Pancreas (tissue), 10 donors: Measurements from ENCODE around the gene TWNK. TPM values are rescaled to one million over a fixed set of nuclear protein-coding genes. Genes with fewer than 3 reads are reported as not detected.

Experiments used
- ATAC-seq, 4 donors: fragments of 200-7000 bp; cut with Tn5 transposase; one replicate each; pipeline versions ENCODE4 v1.8.0 to v1.9.1; 2020; ENCODE audit warnings: mild to moderate bottlenecking in 4 of 4, moderate library complexity in 4 of 4
- DNase-seq, 6 donors: peaks; one replicate each; pipeline ENCODE4 v3.0.0-alpha.2; 2020
- FAIRE-seq: peaks from 2 replicates; lab custom pipeline; 2012; peaks lifted over from hg19 to GRCh38; lab: Jason Lieb, UNC
- H3K27ac ChIP-seq, 4 donors: fragments of 200-600 bp; sonication (generic); 1 replicate in 3 of 4; 2 replicates in 1 of 4; pipeline versions ENCODE4 v1.5.0 to v1.8.0; 2020
- H3K27me3 ChIP-seq, 4 donors: fragments of 200-600 bp; one replicate each; pipeline ENCODE4 v1.8.0; 2021
- H3K36me3 ChIP-seq, 3 donors: fragments of 200-600 bp; sonication (generic) in 1 of 3; one replicate each; pipeline versions ENCODE4 v1.5.0 to v1.8.0; 2020 to 2021
- H3K4me1 ChIP-seq, 3 donors: fragments of 200-600 bp; one replicate each; pipeline ENCODE4 v1.8.0; 2021
- H3K4me3 ChIP-seq, 4 donors: fragments of 200-600 bp; sonication (generic) in 2 of 4; one replicate each; pipeline versions ENCODE4 v1.5.0 to v1.8.0; 2020 to 2021
- H3K9me3 ChIP-seq, 4 donors: fragments of 200-600 bp; one replicate each; pipeline ENCODE4 v1.8.0; 2021
- WGBS, 2 donors: extraction: QIAGEN DNeasy Blood & Tissue Kit; methylation state at CpG; one replicate each; pipeline ENCODE4 v1.1.7; 2013; 5-methylcytosine and 5-hydroxymethylcytosine counted together
- intact Hi-C, 3 donors: fragments of 100-400 bp; cut with DNase I; formaldehyde crosslinking; loops; one replicate each; pipeline versions ENCODE4 v1.11.1 to v1.14.2; 2022
- polyA plus RNA-seq, 2 donors: library from polyadenylated mRNA; stranded (reverse); fragments of 200-250 nt; gene quantifications; one replicate each; pipeline ENCODE4 v1.2.3, GENCODE V29; 2013
- total RNA-seq, 6 donors: library from RNA; stranded (reverse); fragmentation: NEBNext Ultra II Directional in 4 of 6; extraction: Animal tissue kit (Norgen Biotek cat#: 25700) in 4 of 6; gene quantifications; one replicate each; pipeline versions ENCODE4 v1.2.1 to v1.2.4, GENCODE V29; 2021 to 2023
- TF ChIP-seq, protein P1 (sequence below), 4 donors: fragments of 200-600 bp; sonication (generic) in 3 of 4; IDR thresholded peaks; one replicate each; pipeline versions ENCODE4 v1.5.0 to v1.8.0; 2021; ENCODE audit warnings: antibody characterized with exemption in 4 of 4
- donor health status: healthy with polysubstance abuse.
- donor health status: DM: no; HTN: no; CAD: no; lungs with moderate emphysema.
- donor health status: DM: no; HTN: no; CAD: no.
- donor health status: control.
- donor health status: control.
- donor health status: Bipolar disorder and iron deficiency.
- donor health status: DM: yes; HTN: yes; CAD: no.
- donor health status: DM: no; HTN: no; CAD: no.
- donor health status: DM: no; HTN: no; CAD: no.
- donor health status: DM: yes; HTN: yes; CAD: no.

Gene TWNK
- total and polyA plus RNA-seq, 8 donors, result 1.7 to 5.4 (median 3.3) TPM

GRCh38 chr10:101015582-101015973, 28.2 kb downstream of the TWNK start:
- intact Hi-C loops, result no loop called here
- no peak overlapping the region for H3K4me3 ChIP-seq
- TF ChIP-seq, protein P1, sequence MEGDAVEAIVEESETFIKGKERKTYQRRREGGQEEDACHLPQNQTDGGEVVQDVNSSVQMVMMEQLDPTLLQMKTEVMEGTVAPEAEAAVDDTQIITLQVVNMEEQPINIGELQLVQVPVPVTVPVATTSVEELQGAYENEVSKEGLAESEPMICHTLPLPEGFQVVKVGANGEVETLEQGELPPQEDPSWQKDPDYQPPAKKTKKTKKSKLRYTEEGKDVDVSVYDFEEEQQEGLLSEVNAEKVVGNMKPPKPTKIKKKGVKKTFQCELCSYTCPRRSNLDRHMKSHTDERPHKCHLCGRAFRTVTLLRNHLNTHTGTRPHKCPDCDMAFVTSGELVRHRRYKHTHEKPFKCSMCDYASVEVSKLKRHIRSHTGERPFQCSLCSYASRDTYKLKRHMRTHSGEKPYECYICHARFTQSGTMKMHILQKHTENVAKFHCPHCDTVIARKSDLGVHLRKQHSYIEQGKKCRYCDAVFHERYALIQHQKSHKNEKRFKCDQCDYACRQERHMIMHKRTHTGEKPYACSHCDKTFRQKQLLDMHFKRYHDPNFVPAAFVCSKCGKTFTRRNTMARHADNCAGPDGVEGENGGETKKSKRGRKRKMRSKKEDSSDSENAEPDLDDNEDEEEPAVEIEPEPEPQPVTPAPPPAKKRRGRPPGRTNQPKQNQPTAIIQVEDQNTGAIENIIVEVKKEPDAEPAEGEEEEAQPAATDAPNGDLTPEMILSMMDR (IDR thresholded peaks at IDR 0.05), result no peak
- H3K36me3 ChIP-seq, result no peaks in the 10 kb centered on the region
- no peaks in the 10 kb centered on the region for H3K9me3 ChIP-seq
- FAIRE-seq, result no peak
- ATAC-seq, result no peak
- H3K4me1 ChIP-seq, result peaks cover 0 to 5% (median 0%) of the 10 kb centered on the region in 3 donors
- DNase-seq, result no peak
- 69 to 82% methylated on average over 8 of the region's 8 CpGs for WGBS, 2 donors
- H3K27me3 ChIP-seq, result no peaks in the 10 kb centered on the region
- no peak overlapping the region for H3K27ac ChIP-seq

GRCh38 chr10:101016814-101017213, 29.5 kb downstream of the TWNK start:
- 56 to 69% methylated on average over 4 to 5 of the region's 5 CpGs for WGBS, 2 donors
- no peak for FAIRE-seq

DNA sequence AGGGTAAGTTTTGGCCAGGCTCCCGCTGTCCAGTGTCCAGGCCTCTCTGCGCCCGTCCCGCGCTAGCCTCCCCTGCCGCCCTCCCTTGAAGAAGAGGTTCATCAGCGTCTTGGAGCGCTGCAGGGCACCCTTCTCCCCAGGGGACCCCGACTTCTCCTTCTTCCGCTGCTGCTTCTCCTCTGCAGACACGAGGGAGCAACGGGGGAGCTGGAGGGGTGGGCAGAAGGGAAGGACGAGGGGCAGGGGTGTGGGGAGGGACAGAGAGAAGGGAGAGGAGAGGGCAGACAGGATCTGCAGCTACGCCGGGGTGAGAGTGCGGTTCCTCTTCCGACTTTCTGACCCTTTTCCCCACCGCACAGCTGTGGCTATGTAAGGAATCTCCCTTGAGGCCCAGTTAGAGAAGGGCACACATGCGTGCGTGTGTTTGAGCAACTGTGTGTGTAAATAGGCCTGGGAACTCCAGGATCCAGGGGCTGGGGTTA, 30.8 kb downstream of the TWNK start:
- intact Hi-C loops, result no loop called here
- H3K4me3 ChIP-seq, result no peak overlapping the region
- FAIRE-seq, result no peak
- peaks cover 0 to 2% (median 0%) of the 10 kb centered on the region in 3 donors for H3K4me1 ChIP-seq
- DNase-seq, result peak in 1 of 6 donors; percentile 27
- ATAC-seq, result no peak
- H3K27me3 ChIP-seq, result no peaks in the 10 kb centered on the region
- WGBS, 2 donors, result 68 to 72% methylated on average over 20 of the region's 20 CpGs
- H3K9me3 ChIP-seq, result no peaks in the 10 kb centered on the region
- H3K36me3 ChIP-seq, result no peaks in the 10 kb centered on the region
- no peak overlapping the region for H3K27ac ChIP-seq
- TF ChIP-seq, protein P1 (IDR thresholded peaks at IDR 0.05), result no peak

More at GRCh38 chr10:101016814-101017213, 29.5 kb downstream of the TWNK start:
- Histone ChIP-seq H3K4me1 (peaks cover 0 to 5% (median 0%) of the 10 kb centered on the region in 3 donors), H3K27me3 (no peaks in the 10 kb centered on the region), H3K4me3 (no peak overlapping the region), H3K9me3 (no peaks in the 10 kb centered on the region), H3K36me3 (no peaks in the 10 kb centered on the region), H3K27ac (no peak overlapping the region)
- DNase-seq (no peak), ATAC-seq (no peak)
- intact Hi-C loops, result no loop called here
- TF ChIP-seq, protein P1 (IDR thresholded peaks at IDR 0.05), result no peak

- no peak overlapping the region for H3K27ac ChIP-seq
- no peaks in the 10 kb centered on the region for H3K27me3 ChIP-seq
- no peak for FAIRE-seq
These were observed 31.5 kb downstream of the TWNK start for GRCh38 chr10:101018600-101019439.

More at GRCh38 chr10:101018600-101019439, 31.5 kb downstream of the TWNK start:
- H3K4me1 ChIP-seq, result no peaks in the 10 kb centered on the region
- intact Hi-C loops, result no loop called here
- TF ChIP-seq, protein P1 (IDR thresholded peaks at IDR 0.05), result peak; percentile 35 to 70 (median 60)
- H3K4me3 ChIP-seq, result no peak overlapping the region
- DNase-seq (peak; percentile 65 to 94 (median 86)), ATAC-seq (peak; percentile 71 to 87 (median 82))
- no peaks in the 10 kb centered on the region for H3K36me3 ChIP-seq
- 20 to 22% methylated on average over 45 of the region's 45 CpGs for WGBS, 2 donors
- no peaks in the 10 kb centered on the region for H3K9me3 ChIP-seq
